ENCODE data around the gene RNASE1.
A peak's percentile ranks its signal among the peaks of the same experiment; 100 is the strongest.

The RNASE1 gene

DNA sequence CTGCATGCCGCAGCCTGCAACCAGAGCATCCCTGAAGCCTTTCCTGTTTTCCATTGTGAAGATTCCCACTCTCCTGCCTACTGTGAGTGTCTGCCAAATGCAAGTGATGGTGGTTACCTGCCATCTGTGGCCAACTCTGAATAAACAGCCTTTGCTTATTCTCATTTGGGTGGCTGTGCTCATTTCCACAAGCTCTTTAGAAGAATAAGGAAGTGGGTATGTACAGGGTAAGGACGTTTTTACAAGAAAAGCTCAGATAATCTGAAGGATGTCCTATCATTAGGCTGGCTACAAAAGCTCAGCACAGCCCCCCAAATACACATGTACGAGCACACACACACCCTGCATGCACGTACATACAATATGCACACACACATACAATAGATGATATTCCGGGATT, 7.3 kb upstream of the RNASE1 start:
- no peak for DNase-seq (ENCODE audit: insufficient read length, low spot score)
- no peak for FAIRE-seq

DNA sequence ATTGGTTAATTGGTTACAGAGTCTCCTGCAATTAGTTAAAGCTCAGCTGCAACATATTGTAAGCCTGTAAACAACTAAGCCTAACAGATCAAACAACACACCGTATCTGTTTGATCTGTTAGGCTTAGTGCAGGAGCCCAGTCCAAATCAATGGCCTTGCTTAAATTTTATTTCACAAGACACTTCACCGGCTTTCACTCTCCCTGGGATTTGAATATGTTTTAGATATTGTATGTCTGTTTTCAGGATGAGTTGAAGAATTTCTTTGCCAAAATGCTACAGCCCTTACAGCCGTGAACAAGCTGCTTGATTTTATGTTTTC, 5.5 kb upstream of the RNASE1 start:
- no peak for FAIRE-seq

GRCh38 chr14:20807304-20808161, 4.9 kb upstream of the RNASE1 start:
- no peak for FAIRE-seq

More for the DNA sequence above, 5.5 kb upstream of the RNASE1 start:
- DNase-seq (ENCODE audit: insufficient read length, low spot score): no peak

GRCh38 chr14:20805485-20805884, 2.8 kb upstream of the RNASE1 start:
- DNase-seq (ENCODE audit: insufficient read length, low spot score) (no peak), FAIRE-seq (no peak)

More at GRCh38 chr14:20807304-20808161, 4.9 kb upstream of the RNASE1 start:
- DNase-seq (ENCODE audit: insufficient read length, low spot score): no peak

DNA sequence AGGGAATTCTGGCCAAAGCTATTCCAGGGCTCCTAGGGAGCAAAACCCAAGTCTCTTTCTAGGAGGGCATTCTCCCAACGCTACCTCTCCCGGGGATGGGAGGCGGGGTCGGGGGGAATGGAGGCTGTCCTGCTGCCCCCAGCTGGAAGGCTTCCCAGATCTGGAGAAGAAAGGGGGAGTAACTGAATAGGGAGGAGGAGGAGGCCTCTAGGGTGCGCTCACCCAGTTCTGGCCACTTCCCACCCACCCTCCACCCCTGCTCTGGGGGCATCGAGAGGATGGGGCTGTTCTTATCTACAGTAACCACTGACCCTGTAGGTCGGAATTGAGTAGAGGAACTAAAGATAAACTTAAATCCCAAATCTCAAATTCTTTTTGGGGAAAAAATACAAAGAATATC, 579 bp upstream of the RNASE1 start:
- no peak for FAIRE-seq
- DNase-seq (ENCODE audit: insufficient read length, low spot score): no peak

- DNase-seq (ENCODE audit: insufficient read length, low spot score): no peak
- no peak for FAIRE-seq
These were observed 918 bp downstream of the RNASE1 start for GRCh38 chr14:20801726-20802125.

GRCh38 chr14:20799892-20800544, 2.6 kb downstream of the RNASE1 start:
- FAIRE-seq (no peak), DNase-seq (ENCODE audit: insufficient read length, low spot score) (no peak)

GRCh38 chr14:20799456-20799891, 3.2 kb downstream of the RNASE1 start:
- no peak for DNase-seq (ENCODE audit: insufficient read length, low spot score)

GRCh38 chr14:20798932-20799331, 3.7 kb downstream of the RNASE1 start:
- DNase-seq (ENCODE audit: insufficient read length, low spot score) (no peak), FAIRE-seq (no peak)

More at GRCh38 chr14:20799456-20799891, 3.2 kb downstream of the RNASE1 start:
- FAIRE-seq: no peak

DNA sequence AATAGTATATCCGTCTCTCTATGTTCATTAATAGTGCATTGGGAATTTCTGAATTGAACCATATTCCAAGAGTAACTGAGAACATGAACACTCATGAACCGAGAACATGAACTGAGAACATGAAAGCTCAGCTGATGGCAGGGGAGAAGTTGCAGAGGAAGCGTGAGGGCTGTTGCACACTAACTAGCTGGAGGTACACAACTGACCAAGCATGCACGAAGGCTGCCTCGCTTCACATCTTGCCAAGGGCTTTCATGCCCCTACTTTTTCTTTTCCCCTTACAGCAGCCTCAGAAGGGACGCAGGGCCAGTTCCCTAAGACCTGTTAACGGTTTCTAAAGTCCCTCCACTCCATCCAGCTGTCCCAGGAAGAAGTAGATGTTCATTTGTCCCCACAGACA, 4.3 kb downstream of the RNASE1 start:
- DNase-seq (ENCODE audit: insufficient read length, low spot score) (no peak), FAIRE-seq (no peak)

- DNase-seq (ENCODE audit: insufficient read length, low spot score) (no peak), FAIRE-seq (no peak)
These were observed 5.5 kb downstream of the RNASE1 start for GRCh38 chr14:20797164-20797563.

- DNase-seq (ENCODE audit: insufficient read length, low spot score) (no peak), FAIRE-seq (no peak)
These were observed 7.8 kb downstream of the RNASE1 start for GRCh38 chr14:20794644-20795369.

GRCh38 chr14:20792556-20792955, 10.1 kb downstream of the RNASE1 start:
- FAIRE-seq (no peak), DNase-seq (ENCODE audit: insufficient read length, low spot score) (no peak)

GRCh38 chr14:20791597-20791996, 11.0 kb downstream of the RNASE1 start:
- DNase-seq (ENCODE audit: insufficient read length, low spot score): no peak
- FAIRE-seq: no peak

DNA sequence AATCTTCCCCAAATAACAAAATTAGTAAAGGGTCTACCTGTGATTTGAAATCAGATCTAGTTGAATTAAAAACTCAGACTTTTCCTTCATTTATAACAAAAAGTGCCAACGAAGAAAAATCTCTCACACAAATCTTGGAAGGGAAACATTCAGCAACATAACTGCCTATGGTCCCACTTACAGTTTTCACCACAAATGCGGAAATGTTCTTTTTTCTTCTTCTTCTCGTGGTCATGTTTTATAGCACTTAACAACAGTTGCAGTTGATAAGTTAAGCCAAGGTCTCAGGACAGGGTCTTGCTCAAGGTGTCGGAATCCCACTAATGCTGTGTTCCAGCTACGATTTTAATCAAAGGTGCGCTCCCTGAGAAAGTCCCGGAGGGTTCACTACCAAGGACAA, 11.5 kb downstream of the RNASE1 start:
- FAIRE-seq: no peak
- no peak for DNase-seq (ENCODE audit: insufficient read length, low spot score)

DNA sequence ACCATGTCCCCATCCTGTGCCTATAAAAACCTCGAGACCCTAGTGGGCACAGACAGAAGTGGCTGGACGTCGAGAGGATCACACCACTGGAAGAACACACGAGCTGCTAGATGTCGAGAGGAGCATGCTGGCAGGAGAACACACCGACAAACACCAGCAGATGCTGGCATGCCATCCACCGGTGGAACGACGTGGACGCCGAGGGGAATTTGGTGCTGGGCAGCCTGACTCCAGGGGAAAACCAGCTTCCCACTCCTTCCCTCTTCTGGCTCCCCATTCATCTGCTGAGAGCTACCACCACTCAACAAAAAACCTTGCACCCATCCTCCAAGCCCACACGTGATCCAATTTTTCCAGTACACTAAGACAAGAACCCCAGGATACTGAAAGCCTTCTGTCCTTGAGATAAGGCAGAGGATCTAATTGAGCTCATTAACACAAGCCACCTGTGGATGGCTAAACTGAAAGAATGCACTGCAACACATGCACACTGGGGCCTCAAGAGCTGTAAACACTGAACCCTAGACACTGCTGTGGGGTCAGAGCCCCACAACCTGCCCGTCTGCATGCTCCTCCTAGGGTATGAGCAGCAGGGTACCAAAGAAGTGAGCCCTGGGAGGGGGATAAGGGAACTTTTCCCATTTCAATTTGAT, 12.1 kb downstream of the RNASE1 start:
- FAIRE-seq: no peak

GRCh38 chr14:20789230-20789813, 13.3 kb downstream of the RNASE1 start:
- DNase-seq (ENCODE audit: insufficient read length, low spot score) (no peak), FAIRE-seq (no peak)

More for the DNA sequence above, 12.1 kb downstream of the RNASE1 start:
- no peak for DNase-seq (ENCODE audit: insufficient read length, low spot score)

DNA sequence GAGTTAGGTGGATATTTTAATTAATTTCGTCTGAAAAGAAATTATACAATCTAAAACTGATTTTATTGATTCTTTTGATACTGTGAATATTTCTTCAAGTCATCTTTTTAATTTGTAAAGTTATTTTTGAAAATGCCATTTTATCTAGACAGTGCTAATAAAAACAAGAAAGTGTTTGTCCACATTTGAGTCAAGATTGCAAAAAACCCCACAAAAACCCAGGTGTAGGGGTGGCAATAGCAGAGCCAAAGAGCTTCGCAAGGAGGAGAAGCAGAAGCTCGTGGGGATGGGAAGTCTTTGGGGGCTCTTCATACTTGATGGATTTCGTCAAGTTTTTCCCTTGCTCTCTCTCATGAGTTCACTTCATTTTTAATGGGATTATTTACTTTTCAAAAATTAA, 15.6 kb downstream of the RNASE1 start:
- FAIRE-seq: no peak
- no peak for DNase-seq (ENCODE audit: insufficient read length, low spot score)

DNA sequence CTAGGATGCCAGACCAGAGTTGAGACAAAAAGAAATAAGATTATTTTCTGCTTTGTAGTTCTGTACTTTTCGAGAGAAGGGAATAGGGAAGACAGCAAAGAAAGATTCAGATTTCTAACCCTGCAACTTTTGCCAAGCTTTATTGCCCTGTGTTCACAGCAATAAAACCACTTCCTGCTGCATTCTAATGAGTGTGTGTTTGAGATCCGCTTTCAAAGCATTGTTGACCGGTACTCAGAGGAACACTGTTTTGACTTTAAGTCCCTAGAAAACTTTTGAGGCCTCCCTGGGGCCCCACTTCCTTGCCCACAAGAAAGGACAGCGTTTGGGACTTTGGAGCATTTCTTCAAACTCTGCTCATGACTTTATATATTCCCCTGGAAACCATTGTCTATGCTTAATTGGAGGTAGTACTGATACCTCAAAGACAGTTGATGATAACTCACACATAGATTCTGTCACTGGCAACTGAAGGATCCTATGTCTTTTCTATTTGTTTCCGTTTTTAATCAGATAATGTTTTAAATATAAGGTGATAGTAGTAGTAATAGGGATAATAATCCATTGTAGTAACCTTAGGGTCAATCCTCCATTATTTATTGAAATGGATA, 20.3 kb downstream of the RNASE1 start:
- FAIRE-seq (no peak), DNase-seq (ENCODE audit: insufficient read length, low spot score) (peak; percentile 28)

- DNase-seq (ENCODE audit: insufficient read length, low spot score) (no peak), FAIRE-seq (peak; percentile 88)
These were observed 20.8 kb downstream of the RNASE1 start for GRCh38 chr14:20781803-20782202.
